ENCODE measurements around the gene YWHAH.

GRCh38 chr22:31935961-31936635, 8.2 kb upstream of the YWHAH start:
- TF ChIP-seq EZH2phosphoT487 (IDR thresholded peaks at IDR 0.05; ENCODE audit: insufficient read depth, low read depth), result no peak
- no peak for TF ChIP-seq EZH2 (IDR thresholded peaks at IDR 0.05; ENCODE audit: insufficient read depth, poor library complexity, severe bottlenecking)

Measured in GM23248 (cell line).